Ammon's horn (tissue), 1 donor: ENCODE results near the gene FRS3.

Experiments used
- DNase-seq: peaks from one replicate; pipeline ENCODE4 v3.0.0-alpha.2; 2016; ENCODE audit warnings: low spot score

Gene FRS3

GRCh38 chr6:41791305-41791704 lies 11.6 kb upstream of the FRS3 start:
- DNase-seq = no peak

- DNase-seq = no peak
Observed at GRCh38 chr6:41790045-41790444, 10.3 kb upstream of the FRS3 start.

- no peak for DNase-seq
Observed at GRCh38 chr6:41789390-41789724, 9.7 kb upstream of the FRS3 start.

GRCh38 chr6:41787219-41787917 lies 7.7 kb upstream of the FRS3 start, which contains the start of gene TOMM6:
TSS of gene TOMM6 (plus strand) at chr6:41787694. CDS start at chr6:41787698, 4 bp downstream.
- peak; percentile 95 for DNase-seq

- peak; percentile 89 for DNase-seq
Observed at GRCh38 chr6:41786451-41787218, 6.9 kb upstream of the FRS3 start.

GRCh38 chr6:41785689-41786450 lies 6.2 kb upstream of the FRS3 start:
- peak; percentile 56 for DNase-seq

GRCh38 chr6:41785254-41785653 lies 5.6 kb upstream of the FRS3 start:
- no peak for DNase-seq

- DNase-seq = no peak
Observed at GRCh38 chr6:41784581-41785171, 5.0 kb upstream of the FRS3 start.

GRCh38 chr6:41783106-41783780 lies 3.5 kb upstream of the FRS3 start:
- DNase-seq = no peak

GRCh38 chr6:41781366-41781730 lies 1.6 kb upstream of the FRS3 start:
- no peak for DNase-seq

- peak; percentile 40 for DNase-seq
Observed at GRCh38 chr6:41780551-41781365, 1.1 kb upstream of the FRS3 start, which contains the start of gene PRICKLE4. TSS of gene PRICKLE4 (plus strand) at chr6:41780782. CDS start at chr6:41783474, 2,692 bp downstream.

- no peak for DNase-seq
Observed at GRCh38 chr6:41779336-41779735, 364 bp downstream of the FRS3 start.

GRCh38 chr6:41778895-41779294 lies 805 bp downstream of the FRS3 start:
- no peak for DNase-seq

- DNase-seq = no peak
Observed at GRCh38 chr6:41777551-41778285, 2.0 kb downstream of the FRS3 start.

GRCh38 chr6:41775293-41775882 lies 4.3 kb downstream of the FRS3 start:
- no peak for DNase-seq

GRCh38 chr6:41774841-41775240 lies 4.9 kb downstream of the FRS3 start:
- no peak for DNase-seq

- DNase-seq = no peak
Observed at GRCh38 chr6:41771058-41771983, 8.4 kb downstream of the FRS3 start.

- DNase-seq = no peak
Observed at GRCh38 chr6:41770381-41771057, 9.2 kb downstream of the FRS3 start.
